Caki2 (cell line): ENCODE data around the gene APCDD1L. TPM values are rescaled to one million over a fixed set of nuclear protein-coding genes. Genes with fewer than 3 reads are reported as not detected.

Experiments used
- DNase-seq: peaks from one replicate; pipeline ENCODE4 v3.0.0-alpha.2; 2015; ENCODE audit warnings: low read depth
- in situ Hi-C: cut with HindIII; loops from 2 replicates; pipeline ENCODE4 v1.10.0; 2016; ENCODE audit warnings: low sequenced_read_pairs, low pct_unique_long_range_greater_than_20kb, mixed read lengths
- total RNA-seq: library from RNA; depleted of rRNA; stranded (reverse); fragments of >200 nt; shearing (Covaris generic); gene quantifications from 2 replicates; pipeline ENCODE4 v1.2.3, GENCODE V29; 2014; ENCODE audit warnings: low replicate concordance

The APCDD1L gene
- total RNA-seq, 1 experiment from 2014 or later, result not detected

DNA sequence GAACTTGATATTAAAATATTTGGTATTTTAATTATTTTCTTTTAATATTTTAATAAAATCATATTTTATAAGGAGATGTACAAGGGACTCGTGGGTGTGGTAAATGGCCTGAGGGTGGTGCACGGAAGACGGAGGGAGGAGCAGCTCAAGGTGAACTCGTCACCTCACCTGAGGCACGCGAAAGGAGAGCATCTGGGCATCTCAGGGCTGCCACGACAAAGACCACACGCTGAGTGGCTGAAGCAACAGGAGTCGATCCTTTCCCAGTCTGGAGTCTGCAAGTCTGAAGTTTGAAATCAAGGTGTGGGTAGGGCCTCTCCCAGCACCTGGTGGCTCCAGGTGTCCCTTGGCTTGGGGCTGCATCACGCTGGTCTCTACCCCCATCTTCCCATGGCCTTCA is 39.7 kb downstream of the APCDD1L start:
- DNase-seq, result no peak
- in situ Hi-C loops, result no loop called here

DNA sequence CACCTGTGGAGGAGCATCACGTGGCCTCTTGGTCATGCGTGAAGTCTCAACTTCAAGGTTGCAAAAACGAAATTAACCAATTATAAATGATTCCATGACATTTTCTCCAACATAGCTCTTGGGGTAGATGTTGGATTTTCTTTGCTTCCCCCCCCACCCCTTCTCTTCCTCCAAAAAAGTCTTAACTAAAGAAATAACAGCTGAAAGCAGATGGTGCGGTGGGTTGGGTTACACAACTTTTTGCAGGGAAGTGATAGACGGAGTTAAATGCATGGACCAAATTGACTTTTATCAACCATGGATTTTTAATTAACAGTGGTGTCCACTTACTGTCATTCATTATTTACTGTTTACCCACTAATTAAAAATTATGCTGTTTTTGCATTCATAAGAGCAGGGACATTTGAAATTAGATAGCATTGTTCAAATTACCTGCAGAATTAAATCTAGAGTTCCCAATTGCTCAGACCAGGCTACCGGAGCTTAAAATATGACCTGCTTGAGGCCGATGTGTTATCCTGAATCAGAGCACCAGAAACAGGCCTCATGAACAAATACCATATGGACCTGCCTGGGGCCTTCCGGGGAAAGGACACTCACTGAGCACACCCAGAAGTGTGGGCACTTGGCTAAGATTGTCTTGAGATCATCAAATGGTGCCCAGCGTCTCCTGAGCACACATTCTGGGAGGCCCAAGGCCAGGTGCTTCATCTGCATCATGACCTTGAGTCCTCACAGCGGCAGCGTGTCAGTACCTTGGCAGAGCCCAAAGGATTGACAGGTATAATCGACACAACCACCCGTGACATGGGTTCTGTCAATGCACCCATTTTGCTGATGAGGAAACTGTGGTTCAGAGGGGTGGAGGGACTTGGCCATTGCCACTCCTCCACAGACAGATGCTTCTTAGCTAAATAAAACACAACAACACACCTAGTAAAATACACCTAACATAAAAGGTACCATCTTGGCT is 41.5 kb downstream of the APCDD1L start:
- in situ Hi-C loops, result no loop called here
- no peak for DNase-seq

DNA sequence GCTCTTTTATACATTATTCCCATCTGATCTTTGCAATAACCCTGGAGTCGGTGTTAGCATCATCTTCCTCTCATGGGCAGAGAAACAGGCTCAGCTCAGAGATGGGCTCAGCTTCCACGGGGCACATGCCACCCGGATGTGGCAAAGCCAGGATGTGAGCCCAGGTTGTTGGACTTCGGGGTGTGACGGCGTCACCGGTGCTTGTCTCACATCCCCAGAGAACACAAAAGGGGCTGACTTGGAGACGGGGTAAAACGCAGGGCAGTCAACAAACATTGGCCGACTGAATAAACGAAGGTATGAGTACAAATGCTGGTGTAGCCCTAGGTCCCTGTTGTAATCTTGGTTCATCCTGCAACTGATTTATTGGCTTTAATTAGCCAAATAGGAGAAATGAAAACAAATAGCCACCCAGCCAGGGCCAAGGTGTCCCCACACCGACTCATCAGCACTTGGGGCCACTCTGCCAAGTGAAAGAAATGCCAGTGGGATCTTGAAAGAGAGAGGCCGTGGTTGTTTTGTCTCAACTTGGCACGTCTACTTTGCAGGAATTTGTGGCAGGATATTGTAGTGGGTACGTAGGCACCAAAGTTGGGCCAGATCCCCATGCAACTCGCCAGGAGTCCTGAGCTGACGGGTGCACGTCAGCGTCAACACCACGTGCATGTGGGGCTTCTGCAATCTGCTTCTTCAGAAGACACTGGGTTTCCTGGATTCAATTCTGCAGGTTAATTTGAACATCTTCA is 42.8 kb downstream of the APCDD1L start:
- no peak for DNase-seq
- in situ Hi-C loops, result no loop called here

DNA sequence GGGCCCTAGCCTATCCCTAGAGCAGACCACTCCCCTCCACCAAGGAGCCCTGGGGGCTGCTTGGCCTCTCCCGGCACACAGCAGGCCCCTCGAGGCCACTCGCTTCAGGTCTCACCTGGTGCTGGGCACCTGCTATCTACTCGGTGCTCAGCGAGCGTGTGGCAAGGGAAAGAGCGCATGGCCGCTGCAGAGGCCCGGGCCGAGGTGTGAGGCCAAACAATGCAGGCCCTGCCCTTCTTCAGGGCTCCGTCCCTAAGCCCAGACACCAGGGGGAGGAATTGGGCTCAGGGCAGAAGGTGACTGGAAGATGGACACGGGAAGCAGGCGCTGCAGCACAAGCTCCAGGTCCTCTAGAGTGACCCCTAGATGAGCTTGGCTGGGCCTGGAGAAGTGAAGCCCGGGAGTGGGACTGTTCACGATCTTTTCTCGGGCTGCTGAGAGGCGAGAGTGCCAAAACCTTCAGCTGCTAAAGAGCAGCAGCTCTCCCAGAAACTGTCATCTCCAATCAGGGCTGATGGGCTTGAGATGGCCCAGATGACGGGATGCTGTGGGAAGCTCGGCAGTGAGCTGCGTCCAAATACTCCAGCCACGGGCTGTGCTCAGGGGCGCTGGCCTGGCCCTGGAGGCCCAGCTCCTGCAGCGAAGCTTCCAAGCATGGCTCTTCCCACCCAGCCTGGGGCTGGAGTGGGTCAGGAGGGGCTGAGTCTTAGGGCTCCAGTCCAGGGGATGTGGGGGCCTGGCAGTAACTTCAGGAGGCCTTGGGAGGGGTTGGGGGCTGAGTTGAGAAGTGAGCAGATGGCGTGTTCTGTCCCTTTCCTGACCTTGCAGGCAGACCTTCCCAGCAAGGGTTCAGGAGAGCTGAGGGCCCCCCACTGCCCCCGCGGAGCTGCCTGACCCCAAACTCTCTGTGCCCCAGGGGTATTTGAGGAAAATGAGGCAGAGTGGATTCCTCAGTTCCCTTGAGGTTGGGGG is 43.7 kb downstream of the APCDD1L start:
- no peak for DNase-seq
- in situ Hi-C loops, result no loop called here

DNA sequence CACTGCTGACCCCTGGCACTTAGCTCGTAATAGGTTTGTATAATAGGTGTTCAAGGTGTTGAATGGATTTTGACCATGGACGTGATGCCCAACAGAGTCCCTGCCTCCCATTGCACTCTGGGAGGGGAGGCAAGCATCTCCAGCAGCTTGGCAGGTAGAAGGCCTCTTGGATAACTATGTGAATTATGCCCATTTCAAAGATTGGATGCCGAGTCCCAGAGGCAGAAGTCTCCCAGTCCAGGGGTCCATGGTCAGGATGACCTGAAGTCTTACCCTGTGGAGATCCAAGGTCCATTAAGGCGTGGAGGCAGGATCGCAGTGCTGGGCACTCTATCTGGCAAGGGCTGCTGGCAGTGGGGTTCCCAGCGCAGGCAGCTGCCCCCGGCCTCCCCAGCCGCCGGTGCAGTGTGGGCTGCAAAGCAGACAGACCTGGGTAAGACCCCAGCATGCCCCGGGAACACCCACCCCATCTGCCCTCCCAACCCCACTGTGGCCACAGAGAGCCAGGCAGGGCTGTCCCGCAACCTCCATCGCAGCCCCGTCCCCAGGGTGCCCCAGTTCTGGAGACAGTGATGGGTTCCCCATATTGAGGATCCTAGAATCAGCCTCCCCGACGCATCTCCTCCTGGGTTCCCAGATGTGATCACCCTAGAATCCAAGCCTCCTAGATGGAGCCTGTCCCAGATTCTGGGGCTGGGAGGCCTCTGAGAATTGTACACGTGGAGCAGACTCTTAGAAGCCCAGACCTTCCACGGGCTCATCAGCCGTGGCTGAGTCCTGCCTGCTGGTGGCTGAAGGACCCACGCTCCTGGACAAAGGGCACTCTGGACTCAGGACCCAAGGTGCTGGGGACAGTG is 44.6 kb downstream of the APCDD1L start:
- no peak for DNase-seq
- in situ Hi-C loops, result no loop called here

DNA sequence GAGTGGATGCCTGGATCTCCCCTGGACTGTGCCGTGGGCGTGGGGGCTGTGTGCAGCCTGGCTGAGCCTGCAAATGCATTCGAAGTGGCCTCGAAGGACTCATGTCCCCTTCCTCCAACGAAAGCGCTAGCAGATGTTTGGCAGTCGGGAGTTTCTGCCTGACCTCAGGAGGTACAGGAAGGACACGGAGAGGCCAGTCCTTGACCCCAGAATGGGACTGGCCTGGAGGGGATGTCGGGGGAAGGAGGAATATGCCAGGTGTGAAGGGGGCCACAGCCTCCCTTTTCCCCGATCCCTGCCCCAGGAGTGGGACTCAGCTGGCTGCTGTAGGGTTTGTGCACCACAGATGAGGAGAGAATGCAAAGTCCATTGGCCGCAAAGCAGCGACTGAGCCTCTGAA is 45.6 kb downstream of the APCDD1L start:
- no peak for DNase-seq
- in situ Hi-C loops, result no loop called here

DNA sequence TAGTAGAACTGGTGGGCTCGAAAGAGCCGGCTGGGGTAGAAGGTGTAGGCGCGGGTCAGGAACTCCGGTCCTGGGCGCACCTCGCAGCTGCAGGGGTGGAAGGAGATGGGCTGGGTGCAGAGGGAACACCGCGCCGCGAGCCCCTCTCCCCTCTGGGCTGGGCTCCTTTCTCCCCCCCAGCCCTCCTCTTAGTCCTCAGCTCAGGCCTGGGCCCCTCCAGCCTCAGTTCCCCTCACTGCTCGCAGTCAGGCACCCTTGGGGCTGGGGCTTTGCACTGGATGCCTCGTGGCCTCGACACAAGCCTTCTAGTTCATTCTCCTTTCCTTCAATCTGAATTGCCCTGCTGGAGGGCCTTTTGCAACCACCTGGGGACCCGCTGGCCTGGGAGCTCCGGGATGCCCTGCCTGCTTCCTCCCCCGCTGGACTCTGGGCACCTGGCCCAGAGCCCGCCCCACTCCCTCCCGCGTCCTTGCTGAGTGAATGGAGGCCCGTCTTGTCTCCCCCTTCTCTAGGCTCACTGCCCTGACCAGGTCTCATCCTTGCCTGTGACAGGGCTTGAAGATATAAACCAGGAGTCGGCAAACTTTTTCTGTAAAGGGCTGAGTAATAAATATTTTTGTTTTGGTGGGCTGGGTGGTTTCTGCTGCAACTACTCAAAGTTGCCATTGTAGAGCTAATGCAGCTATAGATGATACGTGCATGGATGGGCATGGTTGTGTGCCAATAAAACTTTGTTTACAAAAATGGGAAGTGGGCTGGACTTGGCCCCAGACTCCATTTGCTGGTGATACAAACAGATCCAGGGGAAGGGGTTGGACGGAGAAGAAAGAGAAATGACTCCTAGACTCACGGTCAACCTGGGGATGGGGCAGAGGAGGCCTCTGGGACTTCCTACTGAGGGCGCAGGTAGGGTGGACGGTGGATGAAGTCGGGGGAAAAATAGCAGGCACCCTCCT is 47.3 kb downstream of the APCDD1L start:
- DNase-seq, result no peak
- in situ Hi-C loops, result no loop called here

DNA sequence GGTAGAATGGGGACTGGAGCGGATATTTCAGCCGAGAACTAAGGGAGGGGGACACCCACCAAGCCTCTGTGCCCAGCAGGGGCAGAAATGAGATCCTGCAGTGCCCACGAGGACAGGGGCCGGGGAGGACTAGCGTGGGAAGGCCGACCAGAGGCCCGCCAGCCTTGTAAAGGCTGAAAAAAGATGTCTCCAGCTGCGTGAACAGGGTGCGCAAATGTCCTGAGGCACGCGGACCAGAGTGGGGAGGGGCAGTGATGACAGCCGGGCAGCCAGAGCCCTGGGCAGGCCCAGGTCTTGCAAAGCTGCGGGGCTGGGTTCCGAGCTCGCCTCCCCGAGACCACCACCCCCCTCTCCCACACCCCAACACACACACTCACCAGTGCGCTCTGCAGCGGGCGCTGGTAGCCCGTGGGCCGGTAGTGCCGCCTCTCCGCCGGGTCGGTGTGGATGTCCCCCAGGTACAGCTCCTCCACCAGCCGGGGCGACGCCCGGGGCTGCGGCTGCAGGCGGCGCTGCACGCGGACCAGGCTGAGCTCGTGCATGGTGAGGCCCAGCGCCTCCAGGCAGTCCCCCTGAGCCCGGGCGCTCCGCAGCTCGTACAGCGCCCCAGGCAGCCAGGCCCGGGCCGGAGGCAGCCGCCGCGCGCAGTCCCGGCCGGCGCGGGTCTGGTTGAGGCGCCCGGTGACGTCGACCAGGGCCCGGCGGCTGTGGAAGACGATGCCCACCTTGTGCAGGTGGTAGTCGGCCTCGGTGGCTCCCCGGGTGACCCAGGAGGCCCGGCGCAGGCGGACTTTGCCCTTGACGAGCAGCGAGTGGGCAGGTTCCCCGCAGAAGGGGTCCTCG is 48.2 kb downstream of the APCDD1L start:
- DNase-seq, result no peak
- in situ Hi-C loops, result no loop called here

DNA sequence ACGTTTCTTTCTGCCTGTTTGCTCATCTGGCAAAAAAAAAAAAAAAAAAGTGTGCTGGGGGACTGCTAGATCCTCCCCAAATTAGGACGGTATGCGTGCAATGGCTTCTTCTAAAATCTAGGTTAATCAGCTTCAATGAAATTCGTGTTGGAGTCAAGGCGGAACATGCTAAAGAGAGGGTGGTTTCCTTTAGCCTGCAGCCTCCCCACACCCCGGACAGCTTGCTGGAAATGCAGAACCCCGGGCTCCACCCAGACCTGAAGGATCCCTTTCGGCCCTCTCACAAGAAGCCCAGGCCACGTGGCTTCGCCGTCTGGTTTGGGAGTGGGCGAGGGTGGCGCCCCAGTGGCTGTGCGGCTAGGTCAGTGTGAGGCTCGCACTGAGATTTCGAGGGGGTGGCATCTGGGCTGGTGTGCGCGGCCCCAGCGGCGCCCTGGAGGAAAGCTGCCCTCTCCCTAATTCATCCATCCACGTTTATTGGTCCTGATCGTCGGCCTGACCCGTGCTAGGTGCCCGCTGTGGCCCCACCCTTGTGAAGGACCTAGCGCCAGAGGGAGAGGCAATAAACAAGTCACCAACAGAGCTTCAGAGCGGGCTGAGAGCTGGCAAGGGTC is 49.0 kb downstream of the APCDD1L start:
- in situ Hi-C loops, result no loop called here
- no peak for DNase-seq

DNA sequence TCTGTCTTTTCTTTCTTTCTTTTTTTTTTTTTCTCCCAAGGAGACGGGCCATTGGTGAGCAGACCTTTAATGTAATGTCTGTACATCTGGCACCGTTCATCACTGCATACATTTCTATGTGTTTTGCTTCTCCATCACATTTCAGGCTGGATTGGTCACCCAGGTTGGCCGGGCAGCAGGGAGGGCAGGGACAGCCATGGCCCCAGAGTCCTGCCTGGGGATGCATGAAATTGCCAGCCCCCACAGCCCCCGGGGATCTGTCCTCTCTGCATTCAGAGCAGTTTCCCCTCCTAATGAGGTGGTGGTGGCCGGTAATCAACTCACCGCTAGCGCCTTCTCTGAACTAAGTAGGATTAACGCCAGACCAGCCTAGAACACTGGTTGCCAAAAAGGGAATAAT is 50.4 kb downstream of the APCDD1L start:
- DNase-seq, result no peak
- in situ Hi-C loops, result no loop called here

DNA sequence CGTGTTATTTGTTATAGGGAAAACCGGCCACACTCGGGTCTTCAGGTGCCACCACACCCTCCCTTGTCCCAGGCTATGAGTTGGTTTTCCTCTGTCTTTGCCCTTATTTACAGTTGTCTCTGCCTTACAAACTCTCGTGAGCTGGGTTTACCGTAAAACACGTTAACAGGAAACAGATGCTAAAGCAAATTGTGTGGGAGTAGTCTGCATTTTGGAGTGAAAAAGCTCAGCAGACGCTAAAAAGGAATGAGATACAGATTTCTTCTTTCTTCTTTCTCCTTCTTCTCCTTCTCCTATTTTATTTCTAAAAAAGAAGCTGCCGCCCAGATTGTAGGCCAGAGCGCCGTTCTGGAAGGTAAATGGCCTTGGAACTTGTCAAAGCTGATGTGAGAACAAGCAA is 51.9 kb downstream of the APCDD1L start:
- in situ Hi-C loops, result no loop called here
- DNase-seq, result no peak

DNA sequence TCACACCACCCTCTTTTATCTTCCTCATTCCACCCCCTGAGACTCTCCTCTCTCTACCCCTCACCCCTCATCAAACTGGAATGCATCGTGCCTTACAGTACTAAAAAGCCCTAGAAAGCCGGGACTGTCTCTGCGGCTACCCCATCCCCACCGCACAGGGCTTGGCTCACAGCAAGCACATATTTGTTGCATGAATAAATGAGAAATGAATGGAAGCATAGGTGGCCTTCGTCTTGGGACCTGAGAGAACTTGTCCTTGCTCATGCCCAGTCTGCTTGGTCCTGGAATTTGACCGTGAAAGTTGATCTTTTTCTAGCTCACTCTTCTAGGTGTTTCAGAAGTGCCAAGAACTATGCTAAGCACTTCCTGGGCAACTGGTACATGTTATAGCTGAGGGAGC is 53.3 kb downstream of the APCDD1L start:
- no peak for DNase-seq
- in situ Hi-C loops, result no loop called here

DNA sequence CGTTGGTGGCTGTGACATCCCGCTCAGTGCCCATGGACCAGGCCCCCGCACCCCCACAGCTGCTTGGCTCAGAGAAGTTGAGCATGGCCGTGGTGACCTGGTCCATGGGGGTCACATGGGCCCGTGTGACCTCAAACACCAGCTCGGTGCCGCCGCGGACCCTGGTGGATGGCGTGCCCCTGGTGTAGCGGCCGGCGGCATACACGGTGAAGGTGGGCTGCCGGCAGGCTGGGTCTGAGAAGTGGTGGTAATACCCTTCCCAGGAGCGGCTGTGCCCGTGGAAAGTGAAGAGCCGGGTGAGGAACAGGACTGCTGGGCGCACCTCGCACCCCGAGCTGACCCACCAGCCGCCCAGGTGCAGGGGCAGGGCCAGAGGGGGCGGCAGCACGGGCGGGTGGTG is 54.1 kb downstream of the APCDD1L start:
- no peak for DNase-seq
- in situ Hi-C loops, result no loop called here

DNA sequence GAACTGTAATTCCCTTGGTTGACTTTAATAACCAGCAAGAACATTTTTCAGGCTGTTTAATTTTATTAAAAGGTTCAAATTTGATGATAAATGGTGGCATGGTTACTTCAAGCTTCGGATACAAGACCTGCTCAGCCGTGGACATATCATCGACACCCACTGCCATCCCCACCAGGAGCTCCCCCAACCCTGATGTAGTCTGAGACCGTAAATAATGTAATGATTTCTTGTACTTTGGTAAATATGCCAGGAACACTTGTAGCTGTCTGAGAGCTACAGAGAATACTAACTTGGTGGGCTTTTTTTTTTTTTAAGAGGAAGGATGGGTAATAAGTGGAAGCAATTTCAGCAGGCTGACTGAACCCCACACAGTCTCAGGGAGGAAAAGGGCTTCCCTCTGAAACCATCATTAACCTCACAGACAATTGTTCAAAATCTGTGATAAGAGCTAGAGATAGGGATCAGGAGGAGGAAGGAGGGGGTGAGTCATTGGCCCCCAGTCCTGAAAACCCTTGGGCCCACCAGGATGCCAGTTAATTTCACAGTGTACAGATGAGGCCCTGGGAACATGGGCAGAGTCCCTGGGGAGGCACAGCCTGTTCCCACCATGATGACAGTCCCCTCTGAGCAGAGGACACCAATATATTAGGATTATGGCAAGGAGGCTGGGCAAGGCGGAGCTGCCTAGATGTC is 56.0 kb downstream of the APCDD1L start:
- no peak for DNase-seq
- in situ Hi-C loops, result no loop called here
